DMS 273 treated with DMSO at 0.1 percent for 48 hours (cell line): ENCODE measurements around the gene KCNJ14.
A peak's percentile ranks its signal among the peaks of the same experiment; 100 is the strongest.

ENCODE experiments used
- DNase-seq: peaks from one replicate; lab custom pipeline; 2025; lab: John Stamatoyannopoulos, UW

KCNJ14 gene

DNA sequence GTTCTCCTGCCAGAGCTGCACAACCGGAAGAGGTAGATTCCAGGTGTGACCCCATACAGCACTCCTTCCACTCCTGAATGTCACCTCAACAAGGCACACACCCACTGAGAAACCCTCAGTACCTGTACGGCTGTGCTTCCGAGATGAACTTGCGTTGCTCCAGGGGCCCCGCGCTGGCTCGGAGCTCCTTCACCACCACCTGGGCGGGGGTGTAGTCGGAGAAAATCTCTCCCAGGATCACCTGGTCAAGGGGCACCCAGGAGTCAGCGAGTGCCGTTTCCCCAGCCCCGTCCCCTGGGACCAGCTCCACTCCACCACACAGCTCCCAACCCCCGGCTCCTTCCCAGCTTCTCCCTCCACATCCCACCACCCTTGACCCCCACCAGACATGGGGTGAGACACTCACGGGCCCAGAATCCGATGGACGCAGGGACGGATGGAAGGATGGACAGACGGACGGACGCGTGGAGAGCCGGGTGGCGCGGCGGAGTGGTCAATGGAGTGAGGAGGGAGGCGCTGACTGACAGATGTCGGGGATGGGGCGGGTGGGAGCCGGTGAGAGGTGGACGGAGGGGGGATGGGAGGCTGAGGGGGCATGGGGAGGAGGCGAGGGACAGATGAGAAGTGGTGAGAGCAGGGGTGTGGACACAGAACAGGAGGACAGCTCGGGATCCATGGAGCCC lies 53.5 kb downstream of the KCNJ14 start:
- no peak for DNase-seq

DNA sequence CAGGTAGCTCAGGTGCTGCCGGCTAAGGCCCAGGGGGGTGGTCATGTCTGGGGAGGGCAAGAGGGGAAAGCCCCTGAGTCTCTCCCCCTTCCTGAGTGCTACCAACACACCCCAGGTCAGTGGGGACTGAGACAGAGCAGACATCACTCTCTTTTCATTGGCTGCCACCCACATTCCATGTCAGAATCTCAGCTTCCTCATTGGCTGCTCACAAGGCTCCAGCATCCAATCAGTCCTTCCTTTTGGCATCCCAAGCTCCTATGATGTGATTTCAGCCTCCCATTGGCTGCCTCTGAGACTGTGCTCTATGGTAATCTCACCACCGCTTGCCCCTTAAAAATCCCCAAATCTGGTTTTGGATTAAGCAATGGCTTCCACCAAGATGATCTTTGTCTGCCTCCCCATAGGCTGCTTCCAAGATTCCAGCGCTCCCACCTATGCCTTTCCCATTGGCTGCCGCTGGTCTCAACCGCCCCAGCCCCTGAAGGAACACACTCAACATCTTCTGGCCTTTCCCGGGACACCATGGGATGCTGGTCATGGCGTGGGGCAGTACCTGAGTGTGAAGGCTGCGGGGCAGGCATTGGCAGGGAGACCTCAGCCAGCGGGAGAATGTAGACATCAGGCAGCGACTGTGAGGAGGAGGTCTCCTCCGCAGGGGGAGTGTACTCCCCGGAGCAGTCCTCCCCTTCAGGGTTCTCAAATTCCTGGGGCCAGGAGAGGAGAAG lies 54.3 kb downstream of the KCNJ14 start:
- DNase-seq: no peak

DNA sequence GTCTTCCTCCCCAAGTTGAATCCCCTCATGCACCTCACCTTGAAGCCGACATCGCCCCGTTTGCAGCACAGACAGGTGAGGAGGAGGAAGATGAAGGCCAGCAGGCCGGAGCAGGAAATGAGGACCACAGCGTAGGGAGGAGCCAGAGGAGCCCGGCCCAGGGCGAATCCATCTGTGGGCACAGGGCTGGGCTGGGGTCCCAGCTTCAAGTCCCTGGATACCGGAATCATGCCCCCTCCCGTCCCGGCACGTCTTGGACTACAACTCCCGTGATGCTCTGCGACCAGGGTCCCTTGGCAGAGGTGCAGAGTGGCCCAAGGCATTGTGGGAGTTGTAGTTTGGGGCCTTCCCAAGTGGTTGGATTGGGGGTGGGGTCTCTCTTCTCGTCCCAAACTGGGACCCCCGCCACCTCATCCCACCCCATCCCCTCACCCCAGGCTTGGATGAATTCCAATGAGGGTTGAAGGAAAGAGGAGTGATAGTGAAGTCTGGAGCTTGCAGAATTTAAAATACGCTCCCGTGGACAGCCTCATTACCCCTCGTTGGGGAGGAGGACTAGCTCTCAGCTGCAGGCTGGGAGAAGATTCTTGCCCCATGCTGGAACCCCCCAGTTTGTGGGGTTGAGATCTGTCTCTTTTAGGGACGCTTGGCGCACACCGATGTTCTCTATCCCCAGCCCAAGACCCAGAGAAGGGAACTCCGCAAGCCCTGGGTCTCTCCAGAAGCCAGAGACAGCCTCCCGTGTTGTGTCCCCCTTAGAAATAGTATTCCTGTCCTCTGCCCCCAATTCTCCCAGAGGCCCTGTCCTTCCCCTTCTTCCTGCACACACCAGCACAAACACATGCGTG lies 55.3 kb downstream of the KCNJ14 start:
- DNase-seq: no peak

DNA sequence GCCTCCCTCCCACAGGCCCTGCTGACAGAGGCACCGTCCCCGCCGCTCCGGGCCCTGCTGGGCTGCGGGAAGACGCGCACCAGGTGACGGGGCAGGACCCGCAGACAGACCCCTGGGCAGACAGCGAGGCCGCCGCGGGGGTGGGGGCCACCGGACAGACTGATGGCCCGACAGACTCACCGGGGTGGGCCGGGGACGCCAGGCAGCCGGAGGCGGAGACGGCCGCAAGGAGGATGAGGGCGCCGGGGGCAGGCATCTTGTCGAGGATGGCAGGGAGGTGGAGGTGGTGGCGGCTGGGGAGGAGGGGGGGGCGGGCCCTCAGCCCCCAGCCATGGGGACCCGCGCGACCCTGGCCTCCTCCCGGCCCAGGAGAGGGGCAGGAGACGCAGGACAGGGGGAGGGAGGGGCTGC lies 56.0 kb downstream of the KCNJ14 start:
- no peak for DNase-seq

DNA sequence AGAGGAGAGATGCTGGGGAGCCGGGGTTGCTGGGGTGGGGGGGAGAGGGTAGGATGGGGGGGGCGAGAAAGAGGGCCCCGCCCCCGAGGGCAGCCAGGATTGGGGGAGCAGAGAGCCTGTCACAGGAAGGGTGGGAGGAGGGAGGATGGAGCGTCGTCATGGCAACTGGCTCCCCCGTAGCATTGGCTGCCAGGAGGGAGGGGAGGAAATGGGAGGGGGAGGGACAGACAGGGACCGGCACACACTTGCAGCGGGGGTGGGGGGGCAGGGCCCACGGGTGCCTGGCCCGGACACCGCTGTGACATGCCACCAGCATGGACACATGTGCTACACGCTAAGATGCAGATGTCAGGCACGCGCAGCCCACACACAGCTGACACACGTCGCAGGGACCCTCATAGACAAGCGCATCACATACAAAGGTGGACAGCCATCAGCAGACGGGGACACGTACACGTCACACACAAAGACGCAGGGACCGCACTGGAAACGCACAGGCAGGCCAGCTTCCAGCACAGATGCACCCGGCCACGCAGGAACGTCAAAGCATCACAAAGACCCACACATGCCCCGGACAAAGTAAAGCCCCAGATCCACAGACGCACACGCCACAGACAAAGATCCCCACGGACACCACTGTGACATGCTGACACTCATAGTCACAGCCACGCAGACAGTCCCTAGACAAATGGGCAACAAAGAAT lies 56.6 kb downstream of the KCNJ14 start, which contains the start of gene LMTK3:
Gene LMTK3, minus strand, starts transcription at position 36 of the 704 bp plus-strand sequence. CDS start 259 bp downstream, outside the sequence.
- peak; percentile 62 for DNase-seq

DNA sequence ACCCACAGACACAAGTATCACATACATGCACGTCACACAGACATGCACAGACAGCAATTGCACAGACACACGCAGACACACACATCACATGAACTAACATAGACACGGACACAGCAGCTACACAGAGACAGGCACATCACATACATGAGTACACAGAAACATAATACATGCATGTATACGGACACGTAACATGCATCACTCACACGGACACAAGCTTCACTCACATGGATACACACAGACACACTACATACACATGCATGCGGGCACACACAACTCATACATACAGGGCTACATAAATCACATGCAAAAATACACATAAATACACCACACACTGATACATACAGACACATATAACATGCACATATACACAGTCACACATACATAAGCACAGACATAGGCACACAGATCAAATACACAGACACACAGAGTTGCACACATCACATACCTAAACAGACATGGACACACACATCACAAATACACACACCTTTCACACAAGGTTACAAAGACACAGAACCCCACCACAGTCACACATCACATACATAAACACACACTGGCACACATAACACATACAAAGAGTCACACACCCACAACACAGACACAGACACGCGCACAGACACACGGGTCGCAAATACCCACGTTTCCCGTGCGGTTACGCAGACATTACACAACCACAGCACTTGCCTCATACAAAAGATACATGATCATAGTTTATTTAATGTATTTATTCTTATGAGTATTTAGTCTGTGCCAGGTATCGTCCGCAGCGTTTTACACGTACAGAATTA lies 57.3 kb downstream of the KCNJ14 start:
- DNase-seq: no peak

DNA sequence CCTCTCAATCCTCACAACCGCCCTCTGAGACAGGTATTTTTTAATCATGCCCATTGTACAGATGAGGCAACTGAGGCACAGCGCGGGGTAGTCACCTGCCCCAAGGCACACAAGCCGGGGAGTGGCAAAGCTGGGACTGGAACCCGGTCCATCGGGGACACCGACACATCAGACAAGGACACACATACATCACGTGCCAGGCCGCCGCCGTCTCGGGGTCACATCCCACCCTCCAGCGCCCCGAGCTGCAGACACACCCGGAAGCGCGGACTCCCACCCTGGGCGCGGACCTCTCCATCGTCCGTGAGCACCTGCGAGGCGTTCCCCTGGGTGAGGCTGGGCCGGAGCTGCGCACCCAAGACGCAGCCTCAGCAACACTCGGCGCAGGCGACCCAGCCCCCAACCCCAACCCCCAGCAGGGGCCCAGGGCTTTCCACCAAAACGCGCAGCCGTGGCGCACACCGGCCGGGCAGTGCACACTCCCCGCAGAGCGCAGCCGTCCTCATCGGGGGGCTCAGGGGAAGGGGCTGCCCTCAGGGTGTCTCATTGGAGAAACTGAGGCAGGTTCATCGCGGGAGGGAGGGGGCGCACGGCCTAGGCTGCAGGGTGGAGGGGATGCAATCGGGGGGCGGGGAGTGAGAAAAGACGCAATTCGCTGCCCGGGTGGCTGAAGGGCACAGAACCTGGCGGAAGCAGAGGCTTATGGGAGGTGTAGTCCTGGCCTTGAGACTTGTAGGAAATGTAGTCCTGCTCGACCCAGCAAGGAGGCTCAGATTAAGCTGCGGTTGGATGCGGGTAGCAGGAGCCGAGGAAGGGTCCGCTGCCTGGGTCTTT lies 58.1 kb downstream of the KCNJ14 start:
- peak; percentile 62 for DNase-seq

DNA sequence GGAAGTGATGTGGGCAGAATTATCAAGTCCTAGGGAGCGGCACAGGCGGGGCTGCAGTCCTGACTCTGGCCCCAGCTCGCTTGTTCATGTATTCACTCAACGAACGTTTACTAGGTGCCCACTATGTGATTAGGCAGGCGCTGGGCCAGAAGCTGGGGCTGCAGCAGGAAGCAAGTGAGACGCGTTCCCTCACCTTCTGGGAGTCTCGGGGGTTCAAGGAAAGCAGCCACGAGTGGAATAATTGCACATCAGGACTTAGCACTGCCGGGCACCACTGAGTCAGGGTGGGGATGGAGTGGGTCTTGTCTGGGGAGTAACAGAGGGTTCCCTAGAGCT lies 58.7 kb downstream of the KCNJ14 start:
- no peak for DNase-seq

DNA sequence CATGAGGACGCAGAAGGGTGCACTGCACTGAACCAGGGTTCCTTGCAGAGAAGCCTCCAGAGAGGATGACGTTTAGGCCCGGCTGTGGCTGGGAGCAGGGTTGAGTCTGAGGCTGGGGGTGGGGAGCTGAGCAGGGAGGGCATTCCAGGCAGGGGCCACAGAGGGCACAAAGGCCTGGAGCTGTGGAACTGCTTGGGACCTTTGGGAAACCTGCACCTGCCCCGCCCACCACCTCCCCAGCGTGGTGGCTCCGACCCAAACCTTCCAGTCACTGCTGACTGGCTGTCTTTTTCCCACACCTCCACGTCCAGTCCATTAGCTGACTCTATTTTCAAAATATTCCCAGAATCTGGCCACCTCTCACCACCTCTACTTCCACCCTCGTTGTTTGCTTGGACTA lies 61.2 kb downstream of the KCNJ14 start:
- DNase-seq: no peak
